Thyroid gland (tissue), 4 donors: ENCODE data around the gene SLAIN2.

Source experiments
- POLR2A ChIP-seq, 2 donors: fragments of 450-650 bp; IDR thresholded peaks; one replicate each; pipeline ENCODE4 v1.6.1; 2017; ENCODE audit warnings: antibody characterized with exemption in 2 of 2, mild to moderate bottlenecking in 2 of 2, moderate library complexity in 1 of 2
- TF ChIP-seq, protein P1 (sequence below), 6 experiments: fragments of 200-600 bp in 3 of 6; fragments of 450-650 bp in 3 of 6; sonication (generic) in 3 of 6; IDR thresholded peaks; one replicate each; pipeline ENCODE4 v1.5.1; 2016 to 2019; ENCODE audit warnings: antibody characterized with exemption in 6 of 6, mild to moderate bottlenecking in 2 of 6, inconsistent platforms in 1 of 6, moderate library complexity in 1 of 6

DNA sequence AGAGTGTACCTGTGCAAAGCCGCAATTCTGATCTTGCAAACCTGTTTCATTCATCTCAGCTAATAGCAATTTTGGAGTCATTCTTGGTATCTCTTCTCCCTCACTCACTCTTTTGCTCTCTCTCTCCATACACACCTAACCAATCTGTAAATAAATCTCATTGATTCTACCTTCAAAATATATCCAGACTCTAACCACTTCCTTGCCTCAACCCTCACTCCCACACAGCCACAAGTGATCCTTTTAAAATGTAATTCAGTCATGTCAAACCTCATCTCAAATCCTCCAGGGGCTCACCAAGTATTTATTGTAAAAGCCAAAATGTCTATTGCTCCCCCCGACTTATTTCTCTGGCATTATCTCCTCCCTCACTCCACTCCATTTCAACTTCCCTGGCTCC lies 90.1 kb downstream of the SLAIN2 start:
- TF ChIP-seq, protein P1, sequence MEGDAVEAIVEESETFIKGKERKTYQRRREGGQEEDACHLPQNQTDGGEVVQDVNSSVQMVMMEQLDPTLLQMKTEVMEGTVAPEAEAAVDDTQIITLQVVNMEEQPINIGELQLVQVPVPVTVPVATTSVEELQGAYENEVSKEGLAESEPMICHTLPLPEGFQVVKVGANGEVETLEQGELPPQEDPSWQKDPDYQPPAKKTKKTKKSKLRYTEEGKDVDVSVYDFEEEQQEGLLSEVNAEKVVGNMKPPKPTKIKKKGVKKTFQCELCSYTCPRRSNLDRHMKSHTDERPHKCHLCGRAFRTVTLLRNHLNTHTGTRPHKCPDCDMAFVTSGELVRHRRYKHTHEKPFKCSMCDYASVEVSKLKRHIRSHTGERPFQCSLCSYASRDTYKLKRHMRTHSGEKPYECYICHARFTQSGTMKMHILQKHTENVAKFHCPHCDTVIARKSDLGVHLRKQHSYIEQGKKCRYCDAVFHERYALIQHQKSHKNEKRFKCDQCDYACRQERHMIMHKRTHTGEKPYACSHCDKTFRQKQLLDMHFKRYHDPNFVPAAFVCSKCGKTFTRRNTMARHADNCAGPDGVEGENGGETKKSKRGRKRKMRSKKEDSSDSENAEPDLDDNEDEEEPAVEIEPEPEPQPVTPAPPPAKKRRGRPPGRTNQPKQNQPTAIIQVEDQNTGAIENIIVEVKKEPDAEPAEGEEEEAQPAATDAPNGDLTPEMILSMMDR (IDR thresholded peaks at IDR 0.05): no peak
- TF ChIP-seq POLR2A (IDR thresholded peaks at IDR 0.05): no peak
